ENCODE results near the gene ATP2A1. TPM values are rescaled to one million over a fixed set of nuclear protein-coding genes. Genes with fewer than 3 reads are reported as not detected.

ATP2A1 gene
- total and polyA plus RNA-seq, 2 of the 8 experiments (the other 6 are each of a cell fraction or from before 2014, with no cell fraction given) = 1.7 to 2.4 TPM

DNA sequence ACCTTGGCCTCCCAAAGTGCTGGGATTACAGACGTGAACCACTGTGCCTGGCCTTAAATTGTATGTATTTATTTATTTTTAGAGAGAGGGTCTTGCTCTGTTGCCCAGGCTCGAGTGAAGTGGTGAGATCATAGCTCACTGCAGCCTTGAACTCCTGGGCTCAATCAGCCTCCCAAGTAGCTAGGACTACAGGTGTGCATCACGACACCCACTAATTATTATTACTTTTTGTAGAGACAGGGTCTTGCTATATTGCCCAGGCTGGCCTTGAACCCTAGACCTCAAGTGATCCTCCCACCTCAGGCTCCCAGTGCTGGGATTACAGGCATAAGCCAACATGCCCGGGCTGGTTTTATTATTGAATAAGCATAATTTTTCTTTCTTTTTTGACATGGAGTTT is 68.4 kb downstream of the ATP2A1 start:
- H3K4me1 ChIP-seq (replicated peaks in 1 of 4; ENCODE audit: control insufficient read depth in 3 of 4, insufficient read depth in 4 of 4, low read length in 3 of 4) = peaks cover 0 to 7% (median 1%) of the 10 kb centered on the region in 4 experiments; a peak in 3 of 7 replicates
- H3K27me3 ChIP-seq (replicated peaks in 1 of 4; ENCODE audit: control insufficient read depth in 3 of 4, extremely low read depth in 1 of 4, insufficient read depth in 3 of 4, low read length in 3 of 4) = no peaks in the 10 kb centered on the region
- H3K79me1 ChIP-seq (ENCODE audit: low read depth, low read length) = no peaks in the 10 kb centered on the region
- WGBS, 2 experiments (ENCODE audit: extremely low coverage in 1 of 2, insufficient coverage in 1 of 2, insufficient read length in 1 of 2, insufficient replicate concordance in 2 of 2, low coverage in 1 of 2, low lambda C conversion rate in 2 of 2, missing lambda C conversion rate in 1 of 2) = 90% methylated on average over 4 of the region's 4 CpGs; no CpG with 5 or more reads in 1 of the 2 experiments
- ChIA-PET POLR2A (ENCODE audit: partially characterized antibody) (interaction anchor here (1.1 to 2.3 kb wide), 4 partner anchors 10 to 85 kb away, joined by 5 to 9 read pairs (median 6); partner anchors contain the start of gene SPNS1), CTCF (ENCODE audit: partially characterized antibody) (interaction anchor here (0.6 to 1.9 kb wide), 5 partner anchors 18 to 100 kb away, joined by 3 to 7 read pairs (median 5); partner anchors contain the start of gene TUFM)
- no peak overlapping the region for H2BK5ac ChIP-seq (ENCODE audit: low read depth, low read length)
- H3K18ac ChIP-seq (ENCODE audit: extremely low read depth, low read length) = no peak overlapping the region
- no peak overlapping the region for H3K56ac ChIP-seq (replicated peaks; ENCODE audit: insufficient read length, low read depth, low read length)
- H2BK20ac ChIP-seq (ENCODE audit: low read length) = no peak overlapping the region
- no peak overlapping the region for H4K8ac ChIP-seq (ENCODE audit: extremely low read depth, insufficient read depth, low read length)
- H2BK12ac ChIP-seq (ENCODE audit: low read depth, low read length) = no peak overlapping the region
- H3K9ac ChIP-seq (replicated peaks in 1 of 4; ENCODE audit: extremely low read depth in 1 of 4, low read depth in 3 of 4, low read length in 3 of 4) = no peak overlapping the region
- H2BK120ac ChIP-seq (replicated peaks; ENCODE audit: low read depth, low read length) = no peak overlapping the region
- H3K79me2 ChIP-seq (ENCODE audit: control insufficient read depth in 1 of 2, insufficient read depth in 2 of 2, low read length in 2 of 2) = peaks cover under 1 to 5% of the 10 kb centered on the region in 2 experiments; a peak in 3 of 4 replicates
- peaks cover 5% of the 10 kb centered on the region for H3K23me2 ChIP-seq (ENCODE audit: low read depth, low read length)
- FAIRE-seq (no peak), DNase-seq (ENCODE audit: low read depth in 1 of 2, low spot score in 2 of 2) (no peak)
- H3K4ac ChIP-seq (replicated peaks; ENCODE audit: insufficient read length, low read depth, low read length) = no peak overlapping the region
- no peak overlapping the region for H2BK15ac ChIP-seq (ENCODE audit: low read length)
- H3K4me2 ChIP-seq (ENCODE audit: insufficient read depth in 1 of 2, low read depth in 2 of 2, low read length in 2 of 2) = no peak overlapping the region; a peak in 1 of 4 replicates
- no peaks in the 10 kb centered on the region for H3K36me3 ChIP-seq (ENCODE audit: control insufficient read depth in 2 of 4, insufficient read depth in 4 of 4, low read length in 3 of 4)
- H4K20me1 ChIP-seq (replicated peaks in 1 of 2; ENCODE audit: control insufficient read depth in 1 of 2, insufficient read depth in 2 of 2, low read length in 2 of 2) = peaks cover 0 to under 1% of the 10 kb centered on the region in 2 experiments
- H4K5ac ChIP-seq (ENCODE audit: insufficient read length, low read depth, low read length) = no peak overlapping the region
- no peak overlapping the region for H4K91ac ChIP-seq (replicated peaks; ENCODE audit: insufficient read length, low read length)
- no peak overlapping the region for H2AFZ ChIP-seq (ENCODE audit: low read length)
- no peaks in the 10 kb centered on the region for H3K9me3 ChIP-seq (ENCODE audit: insufficient read depth in 2 of 2, low read depth in 1 of 2, low read length in 1 of 2)
- H3K14ac ChIP-seq (ENCODE audit: insufficient read length) = no peak overlapping the region
- H3K27ac ChIP-seq (ENCODE audit: low read depth, low read length) = no peak overlapping the region
- H3K4me3 ChIP-seq (ENCODE audit: extremely low read depth in 1 of 4, insufficient read depth in 2 of 4, low read depth in 3 of 4, low read length in 4 of 4) = no peak overlapping the region
- no peak overlapping the region for H2AK5ac ChIP-seq (ENCODE audit: low read depth, low read length)
- H3K23ac ChIP-seq (ENCODE audit: insufficient read length) = no peak overlapping the region
- TF ChIP-seq RFX5 (IDR thresholded peaks at IDR 0.05; ENCODE audit: borderline replicate concordance, low read depth, low read length) = no peak
- TF ChIP-seq SIRT6 (IDR thresholded peaks at IDR 0.05; ENCODE audit: low read length) = no peak
- TF ChIP-seq POLR2AphosphoS5 (IDR thresholded peaks at IDR 0.05; ENCODE audit: low read depth, low read length) = no peak
- TF ChIP-seq KDM1A (IDR thresholded peaks at IDR 0.05; ENCODE audit: borderline replicate concordance, low read length) = no peak
- TF ChIP-seq, protein P1, sequence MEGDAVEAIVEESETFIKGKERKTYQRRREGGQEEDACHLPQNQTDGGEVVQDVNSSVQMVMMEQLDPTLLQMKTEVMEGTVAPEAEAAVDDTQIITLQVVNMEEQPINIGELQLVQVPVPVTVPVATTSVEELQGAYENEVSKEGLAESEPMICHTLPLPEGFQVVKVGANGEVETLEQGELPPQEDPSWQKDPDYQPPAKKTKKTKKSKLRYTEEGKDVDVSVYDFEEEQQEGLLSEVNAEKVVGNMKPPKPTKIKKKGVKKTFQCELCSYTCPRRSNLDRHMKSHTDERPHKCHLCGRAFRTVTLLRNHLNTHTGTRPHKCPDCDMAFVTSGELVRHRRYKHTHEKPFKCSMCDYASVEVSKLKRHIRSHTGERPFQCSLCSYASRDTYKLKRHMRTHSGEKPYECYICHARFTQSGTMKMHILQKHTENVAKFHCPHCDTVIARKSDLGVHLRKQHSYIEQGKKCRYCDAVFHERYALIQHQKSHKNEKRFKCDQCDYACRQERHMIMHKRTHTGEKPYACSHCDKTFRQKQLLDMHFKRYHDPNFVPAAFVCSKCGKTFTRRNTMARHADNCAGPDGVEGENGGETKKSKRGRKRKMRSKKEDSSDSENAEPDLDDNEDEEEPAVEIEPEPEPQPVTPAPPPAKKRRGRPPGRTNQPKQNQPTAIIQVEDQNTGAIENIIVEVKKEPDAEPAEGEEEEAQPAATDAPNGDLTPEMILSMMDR (IDR thresholded peaks at IDR 0.05; ENCODE audit: control extremely low read depth in 1 of 3, insufficient read depth in 1 of 3, low read depth in 1 of 3, low read length in 3 of 3) = no peak
- no peak for TF ChIP-seq YY1 (IDR thresholded peaks at IDR 0.05; ENCODE audit: low read depth, low read length)
- no peak for TF ChIP-seq SAP30 (IDR thresholded peaks at IDR 0.05; ENCODE audit: insufficient read depth, insufficient replicate concordance, low read length)
- TF ChIP-seq GABPA (IDR thresholded peaks at IDR 0.05; ENCODE audit: borderline replicate concordance, insufficient read depth, low read length) = no peak
- TF ChIP-seq BACH1 (IDR thresholded peaks at IDR 0.05; ENCODE audit: low read length) = no peak
- no peak for TF ChIP-seq RBBP5 (IDR thresholded peaks at IDR 0.05; ENCODE audit: borderline replicate concordance, low read depth, low read length)
- no peak for TF ChIP-seq RXRA (IDR thresholded peaks at IDR 0.05; ENCODE audit: insufficient read depth, low read depth, low read length)

Data from H1 (cell line).